IMR-90 (cell line): Measurements from ENCODE around the gene DNAJB12. TPM values are rescaled to one million over a fixed set of nuclear protein-coding genes. Genes with fewer than 3 reads are reported as not detected.

Source experiments
- ATAC-seq: fragments of 200-7000 bp; cut with Tn5 transposase; 2 replicates; pipeline ENCODE4 v1.9.1; 2020; ENCODE audit warnings: low read depth, mild to moderate bottlenecking, moderate library complexity
- BruUV-seq: library from RNA; stranded (reverse); fragments of 400-500 nt; replicated peaks from 2 replicates; lab custom pipeline; 2021; lab: Mats Ljungman, UMichigan
- CTCF ChIA-PET: fragments of 300-600 bp; formaldehyde crosslinking; extraction: SDS; loops from one replicate; lab custom pipeline; 2021; ENCODE audit warnings: antibody characterized with exemption; lab: Yijun Ruan, JAX
- POLR2A ChIA-PET: fragments of 300-600 bp; sonication (Branson Sonifier 250); formaldehyde crosslinking; loops from one replicate; lab custom pipeline; 2022; ENCODE audit warnings: antibody characterized with exemption; ENCODE audit not compliant: unreplicated experiment; lab: Charles Lee
- DNase-seq: peaks from one replicate; pipeline ENCODE4 v3.0.0; 2013
- H2AFZ ChIP-seq: replicated peaks from 2 replicates; pipeline ENCODE3; 2013; ENCODE audit warnings: low read length, mild to moderate bottlenecking; ENCODE audit not compliant: poor library complexity
- H2AK5ac ChIP-seq: 2 replicates; pipeline ENCODE4 v1.6.1; 2013; ENCODE audit warnings: low read depth, low read length, inconsistent platforms
- H2AK9ac ChIP-seq: replicated peaks from 2 replicates; pipeline ENCODE3; 2013; ENCODE audit warnings: mild to moderate bottlenecking, low read depth, low read length, moderate library complexity; ENCODE audit not compliant: poor library complexity
- H2BK120ac ChIP-seq: 2 replicates; pipeline ENCODE4 v1.6.1; 2013; ENCODE audit warnings: low read depth, low read length, inconsistent platforms
- H2BK15ac ChIP-seq: 3 replicates; pipeline ENCODE4 v1.6.1; 2013; ENCODE audit warnings: low read depth, low read length, inconsistent platforms
- H2BK20ac ChIP-seq: 2 replicates; pipeline ENCODE4 v1.6.1; 2013; ENCODE audit warnings: low read depth, mild to moderate bottlenecking, inconsistent platforms, low read length, moderate library complexity
- H2BK5ac ChIP-seq: 2 replicates; pipeline ENCODE4 v1.6.1; 2013; ENCODE audit warnings: mild to moderate bottlenecking, low read depth, low read length, inconsistent platforms; ENCODE audit not compliant: poor library complexity, severe bottlenecking
- H3K14ac ChIP-seq: replicated peaks from 2 replicates; pipeline ENCODE4 v1.6.1; 2013; ENCODE audit warnings: low read depth, low read length, inconsistent platforms
- H3K18ac ChIP-seq: 2 replicates; pipeline ENCODE4 v1.6.1; 2013; ENCODE audit warnings: low read depth, low read length, control low read depth
- H3K23ac ChIP-seq: 2 replicates; pipeline ENCODE4 v1.6.1; 2013; ENCODE audit warnings: low read depth, low read length, inconsistent platforms
- H3K27ac ChIP-seq: 2 replicates; pipeline ENCODE4 v1.5.1; 2013; ENCODE audit warnings: mild to moderate bottlenecking, control low read depth, low read length; ENCODE audit not compliant: insufficient read depth
- H3K27me3 ChIP-seq: 2 replicates; pipeline ENCODE4 v1.6.1; 2013; ENCODE audit warnings: low read length; ENCODE audit not compliant: control insufficient read depth, insufficient read depth
- H3K36me3 ChIP-seq: 2 replicates; pipeline ENCODE4 v1.6.1; 2013; ENCODE audit warnings: low read length, mixed read lengths; ENCODE audit not compliant: control insufficient read depth, insufficient read depth
- H3K4ac ChIP-seq: 2 replicates; pipeline ENCODE4 v1.6.1; 2013; ENCODE audit warnings: low read depth, low read length, inconsistent platforms
- H3K4me1 ChIP-seq: 2 replicates; pipeline ENCODE4 v1.6.1; 2013; ENCODE audit warnings: low read length, mixed read lengths; ENCODE audit not compliant: control insufficient read depth, insufficient read depth
- H3K4me2 ChIP-seq: 2 replicates; pipeline ENCODE4 v1.6.1; 2013; ENCODE audit warnings: low read depth, mild to moderate bottlenecking, control low read depth, low read length, moderate library complexity
- H3K4me3 ChIP-seq: 2 replicates; pipeline ENCODE4 v1.5.1; 2013; ENCODE audit warnings: low read depth, mild to moderate bottlenecking, control low read depth, low read length, moderate library complexity; ENCODE audit not compliant: insufficient read depth
- H3K56ac ChIP-seq: 2 replicates; pipeline ENCODE4 v1.6.1; 2013; ENCODE audit warnings: low read length, inconsistent platforms; ENCODE audit not compliant: insufficient read depth; ENCODE audit errors: extremely low read depth
- H3K79me1 ChIP-seq, 2 experiments: 2 replicates each; pipeline ENCODE4 v1.6.1; 2013; ENCODE audit warnings: low read length in 2 of 2, inconsistent platforms in 1 of 2, low read depth in 1 of 2
- H3K9ac ChIP-seq: 2 replicates; pipeline ENCODE4 v1.6.1; 2013; ENCODE audit warnings: low read depth, low read length, control low read depth
- H3K9me1 ChIP-seq: 2 replicates; pipeline ENCODE4 v1.6.1; 2013; ENCODE audit warnings: low read length, inconsistent platforms; ENCODE audit not compliant: insufficient read depth
- H3K9me3 ChIP-seq: 2 replicates; pipeline ENCODE4 v1.6.1; 2013; ENCODE audit warnings: low read length; ENCODE audit not compliant: control insufficient read depth, insufficient read depth
- H4K20me1 ChIP-seq: 2 replicates; pipeline ENCODE4 v1.6.1; 2013; ENCODE audit warnings: low read length, inconsistent platforms; ENCODE audit not compliant: insufficient read depth
- H4K5ac ChIP-seq: 2 replicates; pipeline ENCODE4 v1.6.1; 2013; ENCODE audit warnings: mild to moderate bottlenecking, low read depth, low read length, control low read depth
- H4K8ac ChIP-seq, 2 experiments: 2 replicates each; pipeline ENCODE4 v1.6.1; 2013; ENCODE audit warnings: low read depth in 2 of 2, low read length in 2 of 2, control low read depth in 1 of 2, inconsistent platforms in 1 of 2
- H4K91ac ChIP-seq: 2 replicates; pipeline ENCODE4 v1.6.1; 2013; ENCODE audit warnings: low read depth, low read length, inconsistent platforms; ENCODE audit not compliant: insufficient read depth
- BHLHE40 ChIP-seq: fragments of 150-350 bp; IDR thresholded peaks from 2 replicates; pipeline ENCODE4 v1.6.1; 2016; ENCODE audit warnings: mild to moderate bottlenecking, low read depth, low read length
- CEBPB ChIP-seq: IDR thresholded peaks from 2 replicates; pipeline ENCODE4 v1.6.1; 2012; ENCODE audit warnings: low read depth, low read length, improper control_type of control experiment
- CHD1 ChIP-seq: IDR thresholded peaks from 2 replicates; pipeline ENCODE4 v1.6.1; 2012; ENCODE audit warnings: low read depth, low read length, improper control_type of control experiment
- ELK1 ChIP-seq: fragments of 150-350 bp; IDR thresholded peaks from 2 replicates; pipeline ENCODE4 v1.6.1; 2016; ENCODE audit warnings: low read depth, mild to moderate bottlenecking, low read length, moderate library complexity, borderline replicate concordance
- FOS ChIP-seq: fragments of 150-350 bp; IDR thresholded peaks from 2 replicates; pipeline ENCODE4 v1.6.1; 2016; ENCODE audit warnings: low read depth, low read length
- MAFK ChIP-seq: IDR thresholded peaks from 2 replicates; pipeline ENCODE4 v1.6.1; 2012; ENCODE audit warnings: low read depth, low read length, improper control_type of control experiment
- MAZ ChIP-seq: IDR thresholded peaks from 2 replicates; pipeline ENCODE4 v1.6.1; 2012; ENCODE audit warnings: low read depth, mild to moderate bottlenecking, low read length, improper control_type of control experiment, moderate library complexity, borderline replicate concordance
- MXI1 ChIP-seq: IDR thresholded peaks from 2 replicates; pipeline ENCODE4 v1.6.1; 2012; ENCODE audit warnings: low read depth, mild to moderate bottlenecking, low read length, moderate library complexity, borderline replicate concordance
- NFE2L2 ChIP-seq: fragments of 150-350 bp; IDR thresholded peaks from 2 replicates; pipeline ENCODE4 v1.6.1; 2016; ENCODE audit warnings: low read depth, mild to moderate bottlenecking, low read length
- POLR2A ChIP-seq: IDR thresholded peaks from 2 replicates; pipeline ENCODE4 v1.6.1; 2012; ENCODE audit warnings: mild to moderate bottlenecking, low read depth, low read length
- RAD21 ChIP-seq: IDR thresholded peaks from 2 replicates; pipeline ENCODE4 v1.6.1; 2012; ENCODE audit warnings: low read length, improper control_type of control experiment
- RCOR1 ChIP-seq: IDR thresholded peaks from 2 replicates; pipeline ENCODE4 v1.6.1; 2012; ENCODE audit warnings: mild to moderate bottlenecking, low read length, improper control_type of control experiment; ENCODE audit not compliant: insufficient replicate concordance
- RFX5 ChIP-seq: IDR thresholded peaks from 2 replicates; pipeline ENCODE4 v1.8.0; 2012; ENCODE audit warnings: low read depth, mild to moderate bottlenecking, low read length, moderate library complexity
- SMC3 ChIP-seq: fragments of 150-350 bp; IDR thresholded peaks from 2 replicates; pipeline ENCODE4 v1.6.1; 2016; ENCODE audit warnings: low read depth, mild to moderate bottlenecking, antibody characterized with exemption, low read length, moderate library complexity
- USF2 ChIP-seq: fragments of 150-350 bp; IDR thresholded peaks from 2 replicates; pipeline ENCODE4 v1.6.1; 2017; ENCODE audit warnings: mild to moderate bottlenecking, antibody characterized with exemption, low read length, low read depth
- WGBS, 2 experiments: methylation state at CpG; one replicate each; pipeline versions ENCODE4 v1.1.5 to v1.1.7; 2013; ENCODE audit warnings: missing lambda C conversion rate in 2 of 2; ENCODE audit not compliant: insufficient read length in 1 of 2; ENCODE audit errors: extremely low coverage in 2 of 2; 5-methylcytosine and 5-hydroxymethylcytosine counted together
- dilution Hi-C: fragments of 300-500 bp; cut with HindIII; formaldehyde crosslinking; loops from one replicate; pipeline ENCODE4 v1.14.3; 2018; ENCODE audit warnings: low sequenced_read_pairs; ENCODE audit not compliant: unreplicated experiment
- in situ Hi-C: fragments of 300-500 bp; cut with MboI; formaldehyde crosslinking; loops from 3 replicates; pipeline ENCODE4 v1.14.3; 2019; ENCODE audit warnings: low sequenced_read_pairs, inconsistent platforms, mixed read lengths
- intact Hi-C: fragments of 100-400 bp; cut with micrococcal nuclease; formaldehyde crosslinking; loops from 2 replicates; pipeline ENCODE4 v1.10.0; 2022
- polyA plus RNA-seq, 3 experiments: library from polyadenylated mRNA; depleted of rRNA; stranded (reverse); fragments of >200 nt; gene quantifications; 2 replicates each; pipeline ENCODE4 v1.2.3, GENCODE V29; 2012; ENCODE audit warnings: low replicate concordance in 1 of 3
- total RNA-seq: library from RNA; depleted of rRNA; stranded (reverse); fragments of >200 nt; gene quantifications from 2 replicates; pipeline ENCODE4 v1.2.3, GENCODE V29; 2012
- TF ChIP-seq, protein P1 (sequence below): conservative IDR thresholded peaks from 2 replicates; pipeline ENCODE4 v1.5.1; 2012; ENCODE audit warnings: mild to moderate bottlenecking, low read depth, low read length, improper control_type of control experiment

The DNAJB12 gene
- total and polyA plus RNA-seq, 2 of the 4 experiments (the other 2 are of a cell fraction) = 18.3 to 24.0 TPM

DNA sequence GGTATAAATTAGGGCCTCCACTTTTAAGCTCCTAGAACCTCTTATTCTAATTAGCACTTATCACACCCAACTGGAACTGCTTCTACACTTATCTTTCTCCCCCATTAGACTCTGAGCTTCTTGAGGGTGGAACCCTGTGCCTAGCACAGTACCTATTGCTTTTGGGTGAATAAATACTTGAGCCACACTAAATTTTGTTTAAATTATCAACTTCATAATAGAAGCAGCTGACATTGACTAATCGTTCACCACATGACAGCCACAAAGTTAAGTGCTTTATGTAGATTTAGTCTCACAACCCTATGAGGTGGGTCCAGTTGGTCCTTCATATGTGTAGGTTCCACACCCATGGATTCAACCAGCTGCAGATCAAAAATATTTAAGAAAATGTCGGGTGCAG lies 36.0 kb upstream of the DNAJB12 start:
- DNase-seq (no peak), ATAC-seq (no peak)
- Histone ChIP-seq H3K14ac (no peak overlapping the region), H3K9me3 (no peaks in the 10 kb centered on the region), H3K27ac (no peak overlapping the region), H4K20me1 (no peaks in the 10 kb centered on the region), H4K5ac (no peak overlapping the region), H2BK5ac (no peak overlapping the region), H2AFZ (no peak overlapping the region), H3K27me3 (no peaks in the 10 kb centered on the region), H3K79me1 (peaks cover 0 to 2% of the 10 kb centered on the region in 2 experiments; a peak in 1 of 4 replicates), H3K9ac (no peak overlapping the region), H2BK15ac (no peak overlapping the region), H2AK9ac (no peak overlapping the region), H3K4me2 (no peak overlapping the region), H3K4me1 (no peaks in the 10 kb centered on the region), H3K36me3 (no peaks in the 10 kb centered on the region; the same call in 1 of the 2 replicates), H3K4ac (no peak overlapping the region), H3K23ac (no peak overlapping the region), H4K91ac (no peak overlapping the region), H3K56ac (no peak overlapping the region), H2BK20ac (no peak overlapping the region), H2BK120ac (no peak overlapping the region), H3K9me1 (no peaks in the 10 kb centered on the region), H3K18ac (no peak overlapping the region), H4K8ac (no peak overlapping the region), H3K4me3 (no peak overlapping the region), H2AK5ac (no peak overlapping the region)
- ChIA-PET CTCF (interaction anchor here (0.6 kb wide), 1 partner anchor 14 kb away, joined by 3 read pairs; no protein-coding TSS in a partner anchor), POLR2A (interaction anchor here (0.6 kb wide), 1 partner anchor 174 kb away, joined by 4 read pairs; no protein-coding TSS in a partner anchor)
- no CpG with 5 or more reads among the region's 2 CpGs for WGBS, 2 experiments
- in situ Hi-C loops = no loop called here
- BruUV-seq = no TSS peak
- dilution Hi-C loops = no loop called here
- intact Hi-C loops = no loop called here
- TF ChIP-seq RCOR1 (no peak), BHLHE40 (no peak), USF2 (no peak), MXI1 (no peak), CEBPB (no peak), RFX5 (no peak), POLR2A (no peak), FOS (no peak), NFE2L2 (no peak), ELK1 (no peak), SMC3 (no peak), MAFK (no peak), RAD21 (no peak), CHD1 (no peak), MAZ (no peak)
- TF ChIP-seq, protein P1, sequence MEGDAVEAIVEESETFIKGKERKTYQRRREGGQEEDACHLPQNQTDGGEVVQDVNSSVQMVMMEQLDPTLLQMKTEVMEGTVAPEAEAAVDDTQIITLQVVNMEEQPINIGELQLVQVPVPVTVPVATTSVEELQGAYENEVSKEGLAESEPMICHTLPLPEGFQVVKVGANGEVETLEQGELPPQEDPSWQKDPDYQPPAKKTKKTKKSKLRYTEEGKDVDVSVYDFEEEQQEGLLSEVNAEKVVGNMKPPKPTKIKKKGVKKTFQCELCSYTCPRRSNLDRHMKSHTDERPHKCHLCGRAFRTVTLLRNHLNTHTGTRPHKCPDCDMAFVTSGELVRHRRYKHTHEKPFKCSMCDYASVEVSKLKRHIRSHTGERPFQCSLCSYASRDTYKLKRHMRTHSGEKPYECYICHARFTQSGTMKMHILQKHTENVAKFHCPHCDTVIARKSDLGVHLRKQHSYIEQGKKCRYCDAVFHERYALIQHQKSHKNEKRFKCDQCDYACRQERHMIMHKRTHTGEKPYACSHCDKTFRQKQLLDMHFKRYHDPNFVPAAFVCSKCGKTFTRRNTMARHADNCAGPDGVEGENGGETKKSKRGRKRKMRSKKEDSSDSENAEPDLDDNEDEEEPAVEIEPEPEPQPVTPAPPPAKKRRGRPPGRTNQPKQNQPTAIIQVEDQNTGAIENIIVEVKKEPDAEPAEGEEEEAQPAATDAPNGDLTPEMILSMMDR = no peak
